GM20431 (cell line): ENCODE results near the gene RRP9.
"Not testable (repeated sequence)": the region's sequence is repeated elsewhere in the genome, so short reads cannot be mapped to it uniquely, and the experiment has no call there.

Source experiments
- in situ Hi-C: fragments of 300-500 bp; cut with MseI, MboI; formaldehyde crosslinking; loops from one replicate; pipeline ENCODE4 v1.15.0; 2020; ENCODE audit warnings: low sequenced_read_pairs; ENCODE audit not compliant: unreplicated experiment

RRP9 gene

DNA sequence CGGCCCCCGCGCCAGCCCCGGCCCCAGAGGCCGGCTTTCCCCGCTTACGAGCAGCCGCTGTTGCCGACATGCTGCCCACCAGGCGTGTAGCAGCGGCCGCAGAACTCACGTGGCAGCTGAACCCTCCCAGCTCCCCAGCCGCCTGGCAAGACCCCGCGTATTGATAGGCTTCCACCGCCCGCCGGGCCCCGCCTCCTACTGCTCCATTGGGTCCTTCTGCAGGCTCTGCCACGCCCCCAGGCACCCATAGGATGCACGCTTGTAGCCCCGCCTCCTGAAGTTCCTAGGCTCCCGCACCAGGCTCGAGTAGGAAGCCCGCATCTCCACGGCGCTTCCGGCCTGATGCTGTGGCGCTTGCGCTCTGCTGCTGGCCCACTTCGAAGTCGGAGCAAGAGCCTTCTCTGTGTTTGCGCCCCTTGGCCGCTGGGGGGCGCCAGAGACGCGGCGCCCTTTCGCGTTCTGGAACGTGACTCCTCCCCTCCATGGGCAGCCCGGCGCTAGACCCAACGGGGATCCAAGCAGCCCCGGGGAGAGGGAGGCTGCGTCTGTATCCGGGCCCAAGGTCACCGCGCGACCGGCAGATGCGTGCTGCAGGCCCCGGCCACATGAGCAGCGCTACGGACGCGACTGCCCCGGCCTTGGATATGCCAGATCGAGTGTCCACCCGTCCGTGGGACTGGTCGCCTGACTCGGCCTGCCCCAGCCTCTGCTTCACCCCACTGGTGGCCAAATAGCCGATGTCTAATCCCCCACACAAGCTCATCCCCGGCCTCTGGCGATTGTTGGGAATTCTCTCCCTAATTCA is at the start of gene RRP9, which contains the start of gene PARP3:
RRP9 (minus strand) TSS at position 107 of the 805 bp plus-strand sequence; CDS start at position 70, 37 bp downstream.
PARP3 (plus strand) TSS at position 566 of the 805 bp plus-strand sequence. CDS start 993 bp downstream, outside the sequence.
- in situ Hi-C loops: no loop called here

- in situ Hi-C loops: not testable (repeated sequence)
Measured at GRCh38 chr3:51990501-51990971, 48.8 kb upstream of the RRP9 start.

- in situ Hi-C loops: no loop called here
Measured at GRCh38 chr3:51988286-51989146, 46.8 kb upstream of the RRP9 start.

DNA sequence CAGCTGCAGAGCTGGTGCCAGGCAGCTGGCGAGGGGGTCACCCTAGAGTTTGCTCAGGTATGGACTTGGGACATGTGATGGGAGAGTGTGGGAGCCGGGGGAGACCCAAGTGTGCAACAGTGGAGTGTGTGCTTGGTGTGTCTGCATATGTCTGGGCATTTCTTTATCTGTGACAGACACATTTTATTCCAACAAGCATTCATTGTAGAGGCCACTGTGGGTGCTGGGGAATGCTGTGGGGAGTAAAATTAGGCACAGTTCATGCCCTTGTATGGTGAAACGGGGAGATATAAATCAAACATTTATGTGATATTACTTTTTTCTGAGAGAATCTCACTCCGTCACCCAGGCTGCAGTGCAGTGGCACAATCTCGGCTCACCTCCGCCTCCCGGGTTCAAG is 45.9 kb upstream of the RRP9 start:
- in situ Hi-C loops: no loop called here

- in situ Hi-C loops: no loop called here
Measured at GRCh38 chr3:51986010-51986947, 44.6 kb upstream of the RRP9 start.

- in situ Hi-C loops: no loop called here
Measured at GRCh38 chr3:51985063-51985462, 43.4 kb upstream of the RRP9 start.

- in situ Hi-C loops: no loop called here
Measured at GRCh38 chr3:51984269-51984647, 42.6 kb upstream of the RRP9 start.

GRCh38 chr3:51983578-51984268 is 42.0 kb upstream of the RRP9 start:
- in situ Hi-C loops: no loop called here

DNA sequence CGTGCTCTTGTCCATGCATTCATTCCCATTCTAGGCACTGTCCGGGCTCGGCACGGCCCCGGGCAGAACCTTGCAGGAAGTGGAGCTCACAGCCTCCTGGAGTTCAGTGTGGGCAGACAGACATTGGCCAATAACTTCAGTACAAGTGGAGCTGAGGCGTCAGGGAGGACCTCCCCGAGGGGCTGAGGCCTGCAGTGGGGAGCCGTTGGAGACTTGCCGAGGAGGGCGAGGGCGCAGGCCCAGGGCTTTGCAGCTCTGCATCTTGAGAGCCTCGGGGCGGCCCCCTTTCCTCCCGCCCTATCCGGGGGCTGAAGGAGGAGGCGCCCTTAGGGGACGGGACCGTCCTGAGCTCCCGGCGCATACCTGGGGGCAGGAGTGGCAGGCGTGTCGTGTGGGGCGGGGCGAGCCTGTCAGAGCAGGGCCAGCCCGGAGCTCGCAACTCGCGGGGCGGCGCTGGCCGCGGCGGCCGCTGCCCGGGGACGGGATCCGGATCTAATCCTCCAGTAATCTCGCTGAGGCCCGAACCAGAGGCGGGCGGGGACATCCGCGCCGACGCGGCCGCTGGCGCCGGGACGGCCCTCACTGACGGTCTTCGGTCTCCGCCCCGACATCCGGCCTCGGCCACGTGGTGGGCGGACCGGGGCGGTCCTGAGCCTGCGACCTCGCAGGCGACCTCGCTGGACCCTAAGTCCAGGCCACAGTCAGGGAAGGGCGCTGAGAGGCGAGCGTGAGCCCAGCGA is 41.3 kb upstream of the RRP9 start, which contains the start of gene ACY1:
ACY1 (plus strand) TSS at position 698 of the 740 bp plus-strand sequence. CDS start 530 bp downstream, outside the sequence.
- in situ Hi-C loops: no loop called here

GRCh38 chr3:51982352-51982837 is 40.7 kb upstream of the RRP9 start:
- in situ Hi-C loops: no loop called here

DNA sequence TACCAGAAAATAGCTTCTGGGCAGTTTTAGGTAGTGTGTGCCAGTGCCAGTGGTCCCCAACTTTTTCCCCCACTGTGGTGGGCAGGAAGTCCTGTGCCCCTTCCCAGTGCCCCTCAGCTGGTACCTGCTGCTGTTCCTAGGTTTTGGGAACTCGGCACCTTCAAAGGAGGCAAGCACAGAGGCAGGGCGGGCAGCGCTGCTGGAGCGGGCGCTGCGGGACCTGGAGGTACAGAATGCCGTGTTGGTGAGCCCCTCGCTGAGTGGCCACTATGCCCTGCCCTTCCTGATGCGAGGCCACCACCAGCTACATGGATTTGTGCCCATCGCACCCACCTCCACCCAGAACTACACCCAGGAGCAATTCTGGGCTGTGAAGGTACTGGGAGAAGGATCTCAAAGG is 38.5 kb upstream of the RRP9 start:
- in situ Hi-C loops: no loop called here

GRCh38 chr3:51978143-51978502 is 36.4 kb upstream of the RRP9 start:
- in situ Hi-C loops: no loop called here

DNA sequence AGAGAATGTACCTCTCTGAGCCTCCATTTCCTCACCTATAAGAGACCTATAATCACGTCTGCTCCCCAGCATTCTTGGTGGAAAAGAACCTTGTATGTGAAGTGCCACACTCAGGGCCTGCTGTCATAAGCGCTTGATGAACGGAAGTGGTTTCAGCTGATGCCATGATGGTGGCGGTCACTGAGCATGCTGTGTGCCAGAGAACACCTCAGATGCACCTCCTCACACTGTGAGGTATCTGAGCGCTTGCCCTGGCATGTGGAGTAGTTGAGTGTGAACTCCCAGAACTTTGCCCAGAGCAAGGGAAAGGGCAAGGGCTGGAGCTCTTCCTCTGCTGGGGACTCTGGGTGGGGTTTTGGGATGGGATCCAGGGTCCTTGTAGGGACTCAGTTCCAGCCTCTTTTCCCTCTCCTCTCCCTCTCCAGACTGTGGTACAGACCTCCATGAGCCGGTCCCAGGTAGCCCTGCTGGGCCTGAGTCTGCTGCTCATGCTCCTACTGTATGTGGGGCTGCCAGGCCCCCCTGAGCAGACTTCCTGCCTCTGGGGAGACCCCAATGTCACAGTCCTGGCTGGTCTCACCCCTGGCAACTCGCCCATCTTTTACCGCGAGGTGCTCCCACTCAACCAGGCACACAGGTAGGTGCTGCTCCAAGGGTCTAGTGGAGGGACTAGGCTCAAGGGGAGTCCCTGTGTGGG is 35.9 kb upstream of the RRP9 start:
- in situ Hi-C loops: no loop called here

GRCh38 chr3:51975852-51976549 is 34.3 kb upstream of the RRP9 start:
- in situ Hi-C loops: no loop called here

- in situ Hi-C loops: no loop called here
Measured at GRCh38 chr3:51974963-51975851, 33.5 kb upstream of the RRP9 start, which contains the start of gene ABHD14A. TSS of gene ABHD14A (plus strand) at chr3:51975064. CDS start at chr3:51975136, 72 bp downstream.

GRCh38 chr3:51974277-51974962 is 32.7 kb upstream of the RRP9 start:
- in situ Hi-C loops: no loop called here
